GM11168 (cell line): ENCODE measurements around the gene EEF1B2.
"Not testable (repeated sequence)": the region's sequence is repeated elsewhere in the genome, so short reads cannot be mapped to it uniquely, and the experiment has no call there.

Experiments
- in situ Hi-C: fragments of 300-500 bp; cut with MboI; formaldehyde crosslinking; loops from one replicate; pipeline ENCODE4 v1.12.0; 2022; ENCODE audit warnings: low sequenced_read_pairs; ENCODE audit not compliant: unreplicated experiment

Gene EEF1B2

DNA sequence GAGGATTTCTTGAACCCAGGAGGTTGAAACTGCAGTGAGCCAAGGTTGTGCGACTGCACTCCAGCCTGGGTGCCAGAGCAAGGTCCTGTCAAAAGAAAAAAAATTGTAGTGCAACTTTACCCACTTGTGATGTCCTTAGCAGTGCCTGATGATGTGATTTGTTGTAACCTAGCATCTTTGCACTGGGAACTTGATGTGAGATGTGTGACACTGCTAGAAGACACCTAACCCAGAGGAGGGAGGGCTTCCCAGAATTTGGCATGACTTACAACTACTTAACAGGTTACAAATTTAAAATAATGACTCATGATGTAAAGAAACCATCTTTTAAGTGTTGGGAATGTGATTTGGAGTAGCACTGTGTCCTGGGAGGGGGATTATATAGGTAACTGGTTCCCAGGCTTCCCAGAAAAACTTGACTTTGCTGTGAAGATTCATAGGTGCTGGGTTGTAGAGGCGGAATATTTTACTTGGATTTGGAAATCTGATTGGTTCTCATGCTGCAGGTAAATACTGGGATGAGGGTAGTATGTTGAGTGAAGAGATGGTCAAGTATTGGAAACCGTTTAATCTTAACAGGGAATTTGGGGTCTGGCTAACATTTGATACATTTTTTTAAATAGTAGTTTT, 3.7 kb downstream of the EEF1B2 start:
- in situ Hi-C loops: loop anchor here (10.0 kb wide), 1 partner anchor 101 kb away; no protein-coding TSS in a partner anchor

GRCh38 chr2:206164261-206164862, 4.7 kb downstream of the EEF1B2 start:
- in situ Hi-C loops: loop anchor here (10.0 kb wide), 1 partner anchor 100 kb away; no protein-coding TSS in a partner anchor

DNA sequence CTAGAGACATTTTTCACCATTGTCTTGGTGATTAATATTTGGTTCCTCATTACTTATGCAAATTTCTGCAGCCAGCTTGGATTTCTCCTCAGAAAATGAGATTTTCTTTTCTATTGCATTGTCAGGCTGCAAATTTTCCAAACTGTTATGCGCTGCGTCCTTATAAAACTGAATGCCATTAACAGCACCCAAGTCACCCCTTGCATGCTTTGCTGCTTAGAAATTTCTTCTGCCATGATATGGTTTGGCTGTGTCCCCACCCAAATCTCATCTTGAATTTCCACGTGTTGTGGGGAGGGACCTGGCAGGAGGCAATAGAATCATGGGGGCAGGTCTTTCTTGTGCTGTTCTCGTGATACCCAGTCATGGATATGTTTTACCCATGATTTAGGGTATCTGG, 8.5 kb downstream of the EEF1B2 start:
- in situ Hi-C loops: loop anchor here (10.0 kb wide), 1 partner anchor 97 kb away; no protein-coding TSS in a partner anchor

DNA sequence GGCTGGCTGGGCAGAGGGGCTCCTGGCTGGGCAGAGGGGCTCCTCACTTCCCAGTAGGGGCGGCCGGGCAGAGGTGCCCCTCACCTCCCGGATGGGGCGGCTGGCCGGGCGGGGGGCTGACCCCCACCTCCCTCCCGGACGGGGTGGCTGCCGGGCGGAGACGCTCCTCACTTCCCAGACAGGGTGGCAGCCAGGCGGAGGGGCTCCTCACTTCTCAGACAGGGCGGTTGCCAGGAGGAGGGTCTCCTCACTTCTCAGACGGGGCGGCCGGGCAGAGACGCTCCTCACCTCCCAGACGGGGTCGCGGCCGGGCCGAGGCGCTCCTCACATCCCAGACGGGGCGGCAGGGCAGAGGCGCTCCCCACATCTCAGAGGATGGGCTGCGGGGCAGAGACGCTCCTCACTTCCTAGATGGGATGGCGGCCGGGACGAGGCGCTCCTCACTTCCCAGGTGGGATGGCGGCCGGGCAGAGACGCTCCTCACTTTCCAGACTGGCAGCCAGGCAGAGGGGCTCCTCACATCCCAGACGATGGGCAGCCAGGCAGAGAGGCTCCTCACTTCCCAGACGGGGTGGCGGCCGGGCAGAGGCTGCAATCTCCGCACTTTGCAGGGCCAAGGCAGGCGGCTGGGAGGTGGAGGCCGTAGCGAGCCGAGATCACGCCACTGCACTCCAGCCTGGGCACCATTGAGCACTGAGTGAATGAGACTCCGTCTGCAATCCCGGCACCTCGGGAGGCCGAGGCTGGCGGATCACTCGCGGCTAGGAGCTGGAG, 12.1 kb downstream of the EEF1B2 start:
- in situ Hi-C loops: not testable (repeated sequence)

GRCh38 chr2:206173147-206173546, 13.5 kb downstream of the EEF1B2 start:
- in situ Hi-C loops: no loop called here

DNA sequence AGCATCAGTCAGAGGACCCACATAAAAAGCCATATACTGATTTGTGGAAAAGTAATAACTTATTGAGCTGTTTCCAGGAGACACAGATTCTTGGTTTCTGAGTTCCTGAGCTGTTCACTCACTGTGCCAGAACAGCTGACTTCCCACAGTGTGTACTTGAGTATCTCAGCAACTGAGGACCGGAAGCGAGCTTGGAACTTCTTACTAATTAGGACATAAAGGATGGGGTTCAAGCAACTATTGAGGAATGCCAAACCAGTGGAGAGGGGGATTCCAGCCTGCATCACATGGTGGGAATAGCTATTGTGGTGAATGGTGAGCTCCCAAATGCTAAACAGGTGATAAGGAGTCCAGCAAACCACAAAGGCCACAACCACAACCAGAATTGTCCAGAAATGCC, 16.4 kb downstream of the EEF1B2 start:
- in situ Hi-C loops: no loop called here

GRCh38 chr2:206176901-206177300, 17.2 kb downstream of the EEF1B2 start:
- in situ Hi-C loops: no loop called here

DNA sequence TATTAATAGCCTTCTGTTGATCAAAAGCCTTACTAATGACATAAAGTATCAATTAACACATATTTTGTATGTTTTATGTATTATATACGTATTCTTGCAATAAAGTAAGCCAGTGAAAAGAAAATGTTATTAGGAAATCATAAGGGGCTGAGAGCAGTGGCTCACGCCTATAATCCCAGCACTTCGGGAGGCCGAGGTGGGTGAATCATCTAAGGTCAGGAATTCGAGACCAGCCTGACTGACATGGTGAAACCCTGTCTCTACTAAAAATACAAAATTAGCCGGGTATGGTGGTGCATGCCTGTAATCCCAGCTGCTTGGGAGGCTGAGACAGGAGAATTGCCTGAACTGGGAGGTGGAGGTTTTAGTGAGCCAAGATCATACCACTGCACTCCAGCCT, 21.8 kb downstream of the EEF1B2 start:
- in situ Hi-C loops: not testable (repeated sequence)

- in situ Hi-C loops: no loop called here
Observed at GRCh38 chr2:206189691-206190090, 30.0 kb downstream of the EEF1B2 start.

GRCh38 chr2:206190111-206190510, 30.4 kb downstream of the EEF1B2 start:
- in situ Hi-C loops: no loop called here

- in situ Hi-C loops: no loop called here
Observed at GRCh38 chr2:206190689-206191088, 31.0 kb downstream of the EEF1B2 start.

- in situ Hi-C loops: no loop called here
Observed at GRCh38 chr2:206192157-206192556, 32.5 kb downstream of the EEF1B2 start.

- in situ Hi-C loops: no loop called here
Observed at GRCh38 chr2:206193671-206194357, 34.1 kb downstream of the EEF1B2 start.

- in situ Hi-C loops: no loop called here
Observed at GRCh38 chr2:206198677-206199076, 39.0 kb downstream of the EEF1B2 start.

DNA sequence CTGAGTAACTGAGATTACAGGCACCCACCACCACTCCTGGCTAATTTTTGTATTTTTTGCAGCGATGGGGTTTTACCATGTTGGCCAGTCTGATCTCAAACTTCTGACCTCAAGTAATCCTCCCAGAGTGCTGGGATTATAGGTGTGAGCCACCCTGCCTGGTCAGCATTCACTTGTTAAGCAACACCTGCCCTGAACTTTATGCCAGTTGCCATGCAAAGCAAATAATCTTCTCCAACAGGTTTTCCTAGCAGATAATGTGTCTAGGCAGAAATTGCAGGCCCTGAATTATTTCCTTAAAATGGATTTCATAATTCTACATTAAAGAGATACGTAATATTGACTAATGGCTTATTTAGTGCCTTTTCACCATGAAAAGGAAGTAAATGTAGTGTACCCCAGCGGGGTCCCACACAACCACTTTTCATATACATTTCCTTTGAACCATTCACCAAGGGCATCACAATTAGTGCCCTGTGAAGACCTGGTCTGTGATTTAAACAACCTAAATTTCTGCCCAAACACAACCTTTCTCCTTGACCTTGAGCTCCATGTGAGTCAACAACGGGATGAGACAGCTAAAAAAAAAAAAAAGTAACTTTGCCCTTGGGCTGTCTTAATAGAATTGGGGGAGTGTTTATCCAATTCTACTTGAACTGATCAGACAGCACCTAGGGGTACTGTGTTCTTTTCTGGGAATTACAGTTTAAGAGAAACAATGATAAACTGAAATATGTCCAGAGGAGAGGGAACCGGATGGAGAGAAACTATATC, 41.6 kb downstream of the EEF1B2 start:
- in situ Hi-C loops: no loop called here

DNA sequence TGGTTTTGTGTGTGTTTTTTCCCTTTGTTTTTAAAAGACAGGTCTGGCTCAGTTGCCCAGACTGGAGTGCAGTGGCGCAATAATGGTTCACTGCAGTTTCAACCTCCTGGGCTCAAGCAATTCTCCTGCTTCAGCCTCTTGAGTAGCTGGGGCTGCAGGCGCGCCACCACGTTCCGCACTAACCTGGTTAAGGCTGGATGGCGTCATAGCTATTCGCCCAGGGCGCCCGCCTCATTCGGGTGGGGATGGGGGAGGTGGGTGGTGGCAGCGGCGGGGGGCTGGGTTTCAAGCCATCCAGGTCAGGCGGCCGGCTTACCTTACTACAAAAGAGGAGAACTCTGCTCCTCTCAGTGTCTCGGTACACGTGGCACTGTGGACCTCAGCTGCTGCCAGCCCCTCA, 42.8 kb downstream of the EEF1B2 start:
- in situ Hi-C loops: no loop called here

- in situ Hi-C loops: no loop called here
Observed at GRCh38 chr2:206203331-206203730, 43.6 kb downstream of the EEF1B2 start.

GRCh38 chr2:206204710-206205109, 45.0 kb downstream of the EEF1B2 start:
- in situ Hi-C loops: no loop called here

DNA sequence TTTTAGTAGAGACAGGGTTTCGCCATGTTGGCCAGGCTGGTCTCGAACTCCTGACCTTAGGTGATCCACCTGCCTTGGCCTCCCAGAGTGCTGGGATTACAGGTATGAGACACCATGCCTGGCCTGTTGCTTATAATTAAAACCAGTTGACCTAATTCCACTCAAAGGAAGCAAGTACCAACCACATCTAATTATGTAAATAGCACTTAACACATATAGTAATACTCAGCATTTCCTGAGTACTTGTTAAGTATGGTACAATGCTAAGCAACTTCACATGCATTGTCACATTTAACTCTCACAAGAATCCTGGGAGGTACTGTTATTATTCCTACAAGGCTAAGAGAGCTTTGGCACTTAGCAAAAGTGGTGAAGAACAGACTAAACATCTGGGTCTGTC, 47.6 kb downstream of the EEF1B2 start:
- in situ Hi-C loops: not testable (repeated sequence)

- in situ Hi-C loops: no loop called here
Observed at GRCh38 chr2:206208900-206209299, 49.2 kb downstream of the EEF1B2 start.
